AG04450 (cell line): ENCODE data around the gene MRTFA. TPM values are rescaled to one million over a fixed set of nuclear protein-coding genes. Genes with fewer than 3 reads are reported as not detected.

ENCODE experiments used
- CTCF ChIA-PET: fragments of 300-600, 350-600 bp; formaldehyde crosslinking; extraction: SDS; loops from one replicate; lab custom pipeline; 2022; ENCODE audit warnings: antibody characterized with exemption, inconsistent platforms; lab: Charles Lee
- POLR2A ChIA-PET: fragments of 350-600 bp; formaldehyde crosslinking; extraction: SDS; loops from one replicate; lab custom pipeline; 2021; ENCODE audit warnings: antibody characterized with exemption, inconsistent platforms; lab: Yijun Ruan, JAX
- DNase-seq: peaks from one replicate; pipeline ENCODE4 v3.0.0-alpha.2; 2011; ENCODE audit warnings: low read depth, low spot score
- H3K27ac ChIP-seq: one replicate; pipeline ENCODE4 v1.5.1; 2012; ENCODE audit warnings: low read depth, low read length, control low read depth
- H3K27me3 ChIP-seq: one replicate; pipeline ENCODE4 v1.6.0; 2012; ENCODE audit warnings: low read length; ENCODE audit not compliant: control insufficient read depth, insufficient read depth
- H3K4me3 ChIP-seq: 2 replicates; pipeline ENCODE4 v1.5.1; 2011; ENCODE audit warnings: mild to moderate bottlenecking, low read depth, low read length, control low read depth
- H3K9me3 ChIP-seq: 2 replicates; pipeline ENCODE4 v1.5.1; 2012; ENCODE audit warnings: low read length; ENCODE audit not compliant: control insufficient read depth, insufficient read depth
- CTCF ChIP-seq: IDR thresholded peaks from 2 replicates; pipeline ENCODE4 v1.5.1; 2011; ENCODE audit warnings: low read depth, low read length, control low read depth, inconsistent platforms
- polyA minus RNA-seq: library from RNA; depleted of rRNA, polyadenylated mRNA; stranded (reverse); fragments of >200 nt; gene quantifications from 2 replicates; pipeline ENCODE4 v1.2.3, GENCODE V29; 2011; rRNA and poly(A)+ RNA removed
- polyA plus RNA-seq: library from polyadenylated mRNA; depleted of rRNA; stranded (reverse); fragments of >200 nt; gene quantifications from 2 replicates; pipeline ENCODE4 v1.2.3, GENCODE V29; 2011; rRNA removed

Gene MRTFA
- polyA plus RNA-seq (6.8 and 11.6 TPM in 2 replicates), polyA minus RNA-seq (38.9 and 50.6 TPM in 2 replicates)

DNA sequence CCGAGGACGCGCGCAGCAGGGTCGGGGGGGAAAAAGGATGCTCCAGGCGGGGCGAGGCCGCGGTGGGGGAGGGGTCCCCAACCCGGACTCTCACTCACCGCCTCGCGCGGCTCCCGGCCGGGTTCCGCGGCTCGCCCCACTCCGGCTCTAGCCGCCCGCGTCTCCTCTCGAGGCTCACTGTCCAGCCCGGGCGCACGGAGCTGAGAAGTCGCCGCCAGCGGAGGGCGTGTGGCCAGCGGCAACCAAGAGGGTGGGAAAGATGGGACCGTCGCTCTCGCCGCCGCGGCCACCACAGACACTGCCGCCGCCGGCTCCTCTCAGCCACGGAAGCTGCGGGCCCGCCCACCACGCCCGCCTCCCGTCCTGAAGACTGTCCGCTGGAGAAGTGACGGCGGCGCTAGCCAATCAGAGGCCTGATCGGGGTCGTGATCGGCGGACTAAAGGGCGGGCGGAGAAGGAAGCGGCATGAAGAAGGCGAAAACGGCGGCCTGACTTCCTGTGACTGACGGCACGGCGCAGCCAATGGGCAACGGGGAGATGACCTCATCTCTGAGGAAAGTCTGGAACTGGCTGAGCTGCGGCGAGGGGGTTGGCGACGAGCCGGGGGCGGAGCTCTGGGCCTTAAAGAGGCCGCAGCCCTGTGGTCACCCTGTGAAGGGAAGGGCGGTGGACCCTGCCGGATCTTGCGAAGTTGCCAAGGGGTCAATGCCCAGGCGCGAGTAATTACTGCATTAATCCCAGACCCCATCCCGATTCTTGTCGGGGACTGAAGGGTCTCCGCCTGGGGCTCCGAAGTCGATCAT is at the start of gene MRTFA:
Gene MRTFA (minus strand): TSS at position 340 of the 803 bp plus-strand sequence.
- DNase-seq: peak; percentile 99
- TF ChIP-seq CTCF: no peak
- Histone ChIP-seq H3K27me3 (no peaks in the 10 kb centered on the region), H3K4me3 (peak within 1 kb of the TSS; percentile 84), H3K9me3 (no peaks in the 10 kb centered on the region), H3K27ac (peak within 1 kb of the TSS; percentile 83)
- ChIA-PET CTCF (interaction anchor here (0.5 to 1.2 kb wide), 3 partner anchors 38 to 251 kb away, joined by 3 to 5 read pairs (median 4); no protein-coding TSS in a partner anchor), POLR2A (interaction anchor here (0.5 to 2.2 kb wide), 14 partner anchors 9 to 209 kb away, joined by 3 to 10 read pairs (median 5); no protein-coding TSS in a partner anchor)

- TF ChIP-seq CTCF: no peak
- ChIA-PET CTCF (interaction anchor here (0.5 to 1.3 kb wide), 4 partner anchors 74 to 248 kb away, joined by 3 to 5 read pairs (median 4); no protein-coding TSS in a partner anchor), POLR2A (no interaction called here)
- peaks cover 5% of the 10 kb centered on the region for H3K27me3 ChIP-seq
- no peak for DNase-seq
- H3K9me3 ChIP-seq: no peaks in the 10 kb centered on the region
- no peak overlapping the region for H3K27ac ChIP-seq
- no peak overlapping the region for H3K4me3 ChIP-seq
Observed at GRCh38 chr22:40685406-40685805, 48.9 kb upstream of the MRTFA start.

DNA sequence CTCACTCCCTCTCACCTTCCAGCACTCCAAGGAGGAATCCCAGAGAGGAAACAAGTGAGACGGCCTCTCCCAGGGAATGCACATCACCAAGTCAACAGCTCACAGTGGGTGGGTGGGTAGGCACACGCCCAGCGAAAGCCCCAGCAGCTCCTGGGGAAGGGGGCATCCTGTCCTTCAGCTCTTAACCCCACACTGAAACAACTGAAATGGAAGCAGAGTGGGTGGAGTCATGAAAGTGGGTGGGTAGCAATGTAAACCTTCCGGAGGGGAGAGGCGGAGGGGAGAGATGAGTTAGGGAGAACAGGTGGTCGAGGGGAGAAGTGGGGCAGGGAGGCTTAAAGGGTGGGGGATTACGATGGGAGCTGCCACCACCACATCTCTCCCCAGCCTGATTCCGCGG is 48.2 kb upstream of the MRTFA start:
- POLR2A ChIA-PET: no interaction called here
- CTCF ChIA-PET: interaction anchor here (0.6 to 1.3 kb wide), 4 partner anchors 76 to 248 kb away, joined by 3 to 4 read pairs (median 3); no protein-coding TSS in a partner anchor
- no peak for DNase-seq
- no peak for TF ChIP-seq CTCF
- no peak overlapping the region for H3K4me3 ChIP-seq
- no peak overlapping the region for H3K27ac ChIP-seq
- H3K27me3 ChIP-seq: no peaks in the 10 kb centered on the region
- no peaks in the 10 kb centered on the region for H3K9me3 ChIP-seq

DNA sequence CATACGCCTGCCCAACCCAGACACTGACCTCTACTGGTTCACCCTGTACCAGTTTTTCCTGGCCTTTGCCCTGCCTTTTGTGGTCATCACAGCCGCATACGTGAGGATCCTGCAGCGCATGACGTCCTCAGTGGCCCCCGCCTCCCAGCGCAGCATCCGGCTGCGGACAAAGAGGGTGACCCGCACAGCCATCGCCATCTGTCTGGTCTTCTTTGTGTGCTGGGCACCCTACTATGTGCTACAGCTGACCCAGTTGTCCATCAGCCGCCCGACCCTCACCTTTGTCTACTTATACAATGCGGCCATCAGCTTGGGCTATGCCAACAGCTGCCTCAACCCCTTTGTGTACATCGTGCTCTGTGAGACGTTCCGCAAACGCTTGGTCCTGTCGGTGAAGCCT is 44.9 kb upstream of the MRTFA start:
- no peak for DNase-seq
- TF ChIP-seq CTCF: no peak
- Histone ChIP-seq H3K9me3 (no peaks in the 10 kb centered on the region), H3K27me3 (no peaks in the 10 kb centered on the region), H3K4me3 (no peak overlapping the region), H3K27ac (no peak overlapping the region)
- POLR2A ChIA-PET: no interaction called here
- CTCF ChIA-PET: interaction anchor here (2.4 kb wide), 1 partner anchor 13 kb away, joined by 13 read pairs; no protein-coding TSS in a partner anchor

- CTCF ChIA-PET: no interaction called here
- POLR2A ChIA-PET: interaction anchor here (0.9 to 1.1 kb wide), 2 partner anchors 44 to 66 kb away, joined by 3 read pairs; partner anchors contain the start of gene MRTFA
Observed at GRCh38 chr22:40680819-40681183, 44.3 kb upstream of the MRTFA start.

More at GRCh38 chr22:40680819-40681183, 44.3 kb upstream of the MRTFA start:
- no peak overlapping the region for H3K27ac ChIP-seq
- TF ChIP-seq CTCF: no peak
- no peaks in the 10 kb centered on the region for H3K27me3 ChIP-seq
- no peak overlapping the region for H3K4me3 ChIP-seq
- H3K9me3 ChIP-seq: no peaks in the 10 kb centered on the region
- no peak for DNase-seq
